GM12872 (cell line): ENCODE data around the gene RCBTB1.

ENCODE experiments used
- CTCF ChIP-seq: IDR thresholded peaks from 3 replicates; pipeline ENCODE4 v1.5.1; 2011; ENCODE audit warnings: low read depth, mild to moderate bottlenecking, low read length, moderate library complexity; ENCODE audit not compliant: insufficient read depth

RCBTB1 gene

GRCh38 chr13:49559006-49559405, 26.4 kb downstream of the RCBTB1 start:
- TF ChIP-seq CTCF, result no peak

GRCh38 chr13:49554387-49554786, 31.0 kb downstream of the RCBTB1 start:
- no peak for TF ChIP-seq CTCF

GRCh38 chr13:49553888-49554287, 31.5 kb downstream of the RCBTB1 start:
- no peak for TF ChIP-seq CTCF

GRCh38 chr13:49550942-49551644, 34.3 kb downstream of the RCBTB1 start:
- no peak for TF ChIP-seq CTCF

- TF ChIP-seq CTCF, result 0 out of 3 replicates have a peak, but pooled peaks have one; percentile 9
Observed at GRCh38 chr13:49549289-49549688, 36.1 kb downstream of the RCBTB1 start.

- no peak for TF ChIP-seq CTCF
Observed at GRCh38 chr13:49546561-49546960, 38.8 kb downstream of the RCBTB1 start.

GRCh38 chr13:49545661-49546060, 39.7 kb downstream of the RCBTB1 start:
- TF ChIP-seq CTCF, result no peak
